ENCODE data around the gene TSPAN5.

Gene TSPAN5

DNA sequence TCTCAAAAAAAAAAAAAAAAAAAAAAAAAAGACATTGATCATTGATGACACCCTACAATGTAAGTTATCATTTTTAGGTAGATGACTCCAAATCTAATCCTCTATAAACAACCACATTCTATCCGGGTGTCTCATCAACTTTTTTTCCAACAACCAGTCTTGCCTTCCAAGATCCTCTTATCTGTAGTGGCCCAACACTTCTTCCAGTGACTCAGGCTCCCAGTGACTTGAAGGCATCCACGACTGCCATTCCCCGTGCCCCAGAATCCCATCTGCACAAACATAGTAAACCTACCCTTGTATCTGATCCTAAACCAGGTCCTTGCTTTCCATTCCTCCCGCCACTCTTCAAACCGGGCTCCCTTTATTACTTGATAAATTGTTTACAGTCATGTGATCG, 15.6 kb upstream of the TSPAN5 start:
- Histone ChIP-seq H3K4me3 (replicated peaks; ENCODE audit: insufficient read depth, low read length) (no peak overlapping the region), H3K27me3 (ENCODE audit: insufficient read depth, poor library complexity, severe bottlenecking) (peaks cover 2% of the 10 kb centered on the region), H3K27ac (replicated peaks) (no peak overlapping the region)
- no peak for DNase-seq (ENCODE audit: low read depth in 1 of 2, low spot score in 1 of 2)
- no peak for TF ChIP-seq SPI1 (IDR thresholded peaks at IDR 0.05; ENCODE audit: borderline replicate concordance, low read depth)
- TF ChIP-seq GABPA (IDR thresholded peaks at IDR 0.05; ENCODE audit: low read depth): no peak

DNA sequence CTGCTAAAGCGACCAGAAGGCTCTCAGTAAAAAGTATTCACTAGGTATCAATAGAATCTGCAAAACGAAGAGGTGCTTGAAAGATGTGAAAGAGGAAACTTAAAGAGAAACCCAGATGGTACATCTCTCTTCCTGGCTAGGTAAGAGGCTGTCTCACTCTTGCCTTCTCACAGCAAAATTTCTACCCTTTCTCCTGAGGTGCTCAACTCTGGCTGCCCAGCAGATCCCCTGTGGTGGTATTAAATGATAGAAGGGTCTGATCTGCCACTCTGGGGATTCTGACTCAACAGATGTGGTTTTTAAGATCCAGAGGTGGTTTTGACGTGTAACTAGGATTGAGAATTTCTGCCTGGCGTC, 14.9 kb upstream of the TSPAN5 start:
- TF ChIP-seq POLR2AphosphoS5 (IDR thresholded peaks at IDR 0.05; ENCODE audit: low read depth) (no peak), GABPA (IDR thresholded peaks at IDR 0.05; ENCODE audit: low read depth) (no peak), SPI1 (IDR thresholded peaks at IDR 0.05; ENCODE audit: borderline replicate concordance, low read depth) (no peak)
- TF ChIP-seq, protein P1, sequence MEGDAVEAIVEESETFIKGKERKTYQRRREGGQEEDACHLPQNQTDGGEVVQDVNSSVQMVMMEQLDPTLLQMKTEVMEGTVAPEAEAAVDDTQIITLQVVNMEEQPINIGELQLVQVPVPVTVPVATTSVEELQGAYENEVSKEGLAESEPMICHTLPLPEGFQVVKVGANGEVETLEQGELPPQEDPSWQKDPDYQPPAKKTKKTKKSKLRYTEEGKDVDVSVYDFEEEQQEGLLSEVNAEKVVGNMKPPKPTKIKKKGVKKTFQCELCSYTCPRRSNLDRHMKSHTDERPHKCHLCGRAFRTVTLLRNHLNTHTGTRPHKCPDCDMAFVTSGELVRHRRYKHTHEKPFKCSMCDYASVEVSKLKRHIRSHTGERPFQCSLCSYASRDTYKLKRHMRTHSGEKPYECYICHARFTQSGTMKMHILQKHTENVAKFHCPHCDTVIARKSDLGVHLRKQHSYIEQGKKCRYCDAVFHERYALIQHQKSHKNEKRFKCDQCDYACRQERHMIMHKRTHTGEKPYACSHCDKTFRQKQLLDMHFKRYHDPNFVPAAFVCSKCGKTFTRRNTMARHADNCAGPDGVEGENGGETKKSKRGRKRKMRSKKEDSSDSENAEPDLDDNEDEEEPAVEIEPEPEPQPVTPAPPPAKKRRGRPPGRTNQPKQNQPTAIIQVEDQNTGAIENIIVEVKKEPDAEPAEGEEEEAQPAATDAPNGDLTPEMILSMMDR (IDR thresholded peaks at IDR 0.05; ENCODE audit: insufficient read depth, low read length): no peak
- TF ChIP-seq, protein P2, sequence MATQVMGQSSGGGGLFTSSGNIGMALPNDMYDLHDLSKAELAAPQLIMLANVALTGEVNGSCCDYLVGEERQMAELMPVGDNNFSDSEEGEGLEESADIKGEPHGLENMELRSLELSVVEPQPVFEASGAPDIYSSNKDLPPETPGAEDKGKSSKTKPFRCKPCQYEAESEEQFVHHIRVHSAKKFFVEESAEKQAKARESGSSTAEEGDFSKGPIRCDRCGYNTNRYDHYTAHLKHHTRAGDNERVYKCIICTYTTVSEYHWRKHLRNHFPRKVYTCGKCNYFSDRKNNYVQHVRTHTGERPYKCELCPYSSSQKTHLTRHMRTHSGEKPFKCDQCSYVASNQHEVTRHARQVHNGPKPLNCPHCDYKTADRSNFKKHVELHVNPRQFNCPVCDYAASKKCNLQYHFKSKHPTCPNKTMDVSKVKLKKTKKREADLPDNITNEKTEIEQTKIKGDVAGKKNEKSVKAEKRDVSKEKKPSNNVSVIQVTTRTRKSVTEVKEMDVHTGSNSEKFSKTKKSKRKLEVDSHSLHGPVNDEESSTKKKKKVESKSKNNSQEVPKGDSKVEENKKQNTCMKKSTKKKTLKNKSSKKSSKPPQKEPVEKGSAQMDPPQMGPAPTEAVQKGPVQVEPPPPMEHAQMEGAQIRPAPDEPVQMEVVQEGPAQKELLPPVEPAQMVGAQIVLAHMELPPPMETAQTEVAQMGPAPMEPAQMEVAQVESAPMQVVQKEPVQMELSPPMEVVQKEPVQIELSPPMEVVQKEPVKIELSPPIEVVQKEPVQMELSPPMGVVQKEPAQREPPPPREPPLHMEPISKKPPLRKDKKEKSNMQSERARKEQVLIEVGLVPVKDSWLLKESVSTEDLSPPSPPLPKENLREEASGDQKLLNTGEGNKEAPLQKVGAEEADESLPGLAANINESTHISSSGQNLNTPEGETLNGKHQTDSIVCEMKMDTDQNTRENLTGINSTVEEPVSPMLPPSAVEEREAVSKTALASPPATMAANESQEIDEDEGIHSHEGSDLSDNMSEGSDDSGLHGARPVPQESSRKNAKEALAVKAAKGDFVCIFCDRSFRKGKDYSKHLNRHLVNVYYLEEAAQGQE (IDR thresholded peaks at IDR 0.05; ENCODE audit: insufficient replicate concordance, low read depth): no peak
- no peak overlapping the region for H3K4me3 ChIP-seq (replicated peaks; ENCODE audit: insufficient read depth, low read length)
- DNase-seq (ENCODE audit: low read depth in 1 of 2, low spot score in 1 of 2): no peak
- H3K27ac ChIP-seq (replicated peaks): no peak overlapping the region
- H3K27me3 ChIP-seq (ENCODE audit: insufficient read depth, poor library complexity, severe bottlenecking): peaks cover 2% of the 10 kb centered on the region

DNA sequence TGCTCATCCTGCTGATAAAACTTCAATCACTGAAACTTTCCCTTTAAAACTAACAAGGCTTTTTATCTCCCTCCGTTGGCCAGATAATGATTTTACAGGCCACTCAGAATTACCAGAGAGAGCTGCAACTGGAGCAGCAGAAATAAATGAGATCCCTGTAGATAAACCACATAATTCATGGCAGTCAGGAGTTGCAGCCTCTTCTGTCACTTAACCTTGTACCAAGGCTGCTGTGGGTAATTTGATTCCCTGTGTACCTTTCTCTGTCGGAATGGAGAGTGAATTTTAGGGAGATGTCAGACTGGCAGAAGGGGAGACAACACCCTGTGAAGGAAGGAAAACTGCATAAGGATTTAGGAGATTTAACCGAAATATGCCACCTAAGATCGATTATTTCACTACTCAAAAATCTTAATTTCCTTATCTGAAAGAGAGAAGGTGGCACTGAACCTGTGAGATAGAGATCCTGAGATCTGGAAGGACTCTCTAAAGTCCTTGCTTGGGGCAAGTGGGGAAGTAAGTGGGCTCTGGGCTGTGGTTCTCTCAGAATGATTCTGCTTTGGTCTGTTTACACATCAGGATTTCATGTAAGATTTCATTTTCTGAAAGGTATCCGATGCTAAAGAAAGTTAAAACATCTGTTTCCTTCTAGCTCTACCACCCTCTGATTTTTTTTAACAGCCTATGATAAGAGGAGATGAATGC, 14.3 kb upstream of the TSPAN5 start:
- TF ChIP-seq, protein P2 (IDR thresholded peaks at IDR 0.05; ENCODE audit: insufficient replicate concordance, low read depth): no peak
- TF ChIP-seq GABPA (IDR thresholded peaks at IDR 0.05; ENCODE audit: low read depth) (no peak), SPI1 (IDR thresholded peaks at IDR 0.05; ENCODE audit: borderline replicate concordance, low read depth) (no peak), POLR2AphosphoS5 (IDR thresholded peaks at IDR 0.05; ENCODE audit: low read depth) (no peak)
- TF ChIP-seq, protein P1 (IDR thresholded peaks at IDR 0.05; ENCODE audit: insufficient read depth, low read length): no peak
- Histone ChIP-seq H3K27ac (replicated peaks) (no peak overlapping the region), H3K4me3 (replicated peaks; ENCODE audit: insufficient read depth, low read length) (no peak overlapping the region), H3K27me3 (ENCODE audit: insufficient read depth, poor library complexity, severe bottlenecking) (peaks cover 2% of the 10 kb centered on the region)
- no peak for DNase-seq (ENCODE audit: low read depth in 1 of 2, low spot score in 1 of 2)

DNA sequence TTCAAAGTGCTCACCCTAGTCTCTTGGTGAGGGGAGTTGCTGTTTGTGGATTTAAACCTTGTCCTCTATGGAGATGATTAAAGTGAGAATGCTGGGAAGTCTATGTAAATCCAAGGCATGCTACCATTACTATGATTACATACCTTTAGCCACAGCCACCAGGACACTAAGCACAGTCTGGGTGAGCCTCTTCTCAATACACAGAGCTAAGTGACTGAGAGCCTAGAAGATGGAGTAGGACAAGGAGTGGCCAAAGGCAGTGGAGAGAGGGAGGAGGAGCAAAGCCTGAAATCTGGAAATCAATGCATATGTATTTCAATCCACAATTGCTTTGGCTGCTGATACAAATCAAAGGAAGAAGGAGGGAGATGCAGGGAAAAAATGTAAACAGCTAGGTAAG, 12.7 kb upstream of the TSPAN5 start:
- TF ChIP-seq, protein P2 (IDR thresholded peaks at IDR 0.05; ENCODE audit: insufficient replicate concordance, low read depth): no peak
- Histone ChIP-seq H3K27me3 (ENCODE audit: insufficient read depth, poor library complexity, severe bottlenecking) (peaks cover 2% of the 10 kb centered on the region), H3K4me3 (replicated peaks; ENCODE audit: insufficient read depth, low read length) (no peak overlapping the region), H3K27ac (replicated peaks) (no peak overlapping the region)
- no peak for DNase-seq (ENCODE audit: low read depth in 1 of 2, low spot score in 1 of 2)

Data from HL-60 (cell line).